HepG2 (cell line): ENCODE results near the gene CPNE8. TPM values are rescaled to one million over a fixed set of nuclear protein-coding genes. Genes with fewer than 3 reads are reported as not detected.

Experiments
- GABPB1 ChIP-seq: IDR thresholded peaks from 2 replicates; pipeline ENCODE4 v1.6.1; 2016; ENCODE audit warnings: mild to moderate bottlenecking, missing genetic modification reagents, moderate library complexity, missing compliant biosample characterization
- HNRNPLL ChIP-seq: fragments of 200-400 bp; formaldehyde crosslinking; IDR thresholded peaks from 2 replicates; pipeline ENCODE4 v1.6.1; 2017; ENCODE audit warnings: mild to moderate bottlenecking, low read depth, low read length; ENCODE audit not compliant: poor library complexity, severe bottlenecking
- MED1 ChIP-seq: sonication (generic); formaldehyde crosslinking; IDR thresholded peaks from 2 replicates; pipeline ENCODE4 v1.4.0; 2020; ENCODE audit warnings: missing genetic modification reagents
- MZF1 ChIP-seq: sonication (generic); formaldehyde crosslinking; IDR thresholded peaks from 2 replicates; pipeline ENCODE4 v1.8.1; 2023; ENCODE audit warnings: mild to moderate bottlenecking, missing genetic modification reagents, borderline replicate concordance
- ONECUT2 ChIP-seq: sonication (generic); formaldehyde crosslinking; IDR thresholded peaks from 2 replicates; pipeline ENCODE4 v1.4.0; 2020; ENCODE audit warnings: missing genetic modification reagents
- PHF8 ChIP-seq: sonication (generic); formaldehyde crosslinking; IDR thresholded peaks from 2 replicates; pipeline ENCODE4 v1.5.0; 2020; ENCODE audit warnings: missing genetic modification reagents
- TAF15 ChIP-seq: fragments of 200-400 bp; formaldehyde crosslinking; IDR thresholded peaks from one replicate; pipeline ENCODE4 v1.6.1; 2018; ENCODE audit warnings: mild to moderate bottlenecking, low read depth, low read length; ENCODE audit not compliant: poor library complexity, severe bottlenecking
- TOE1 ChIP-seq: sonication (generic); formaldehyde crosslinking; IDR thresholded peaks from 2 replicates; pipeline ENCODE4 v1.4.0; 2020; ENCODE audit warnings: mild to moderate bottlenecking, missing genetic modification reagents
- ZBTB21 ChIP-seq: sonication (generic); formaldehyde crosslinking; IDR thresholded peaks from 2 replicates; pipeline ENCODE4 v1.4.0; 2020; ENCODE audit warnings: missing genetic modification reagents
- ZNF281 ChIP-seq: sonication (generic); formaldehyde crosslinking; IDR thresholded peaks from 2 replicates; pipeline ENCODE4 v1.4.0; 2020; ENCODE audit warnings: missing genetic modification reagents, borderline replicate concordance
- ZNF407 ChIP-seq: sonication (generic); formaldehyde crosslinking; IDR thresholded peaks from one replicate; pipeline ENCODE4 v1.5.1; 2020; ENCODE audit warnings: mild to moderate bottlenecking, missing genetic modification reagents; ENCODE audit errors: not compliant biosample characterization
- ZNF446 ChIP-seq: sonication (generic); formaldehyde crosslinking; IDR thresholded peaks from 2 replicates; pipeline ENCODE4 v1.5.0; 2020; ENCODE audit warnings: mild to moderate bottlenecking, missing genetic modification reagents
- ZNF501 ChIP-seq: sonication (generic); formaldehyde crosslinking; IDR thresholded peaks from 2 replicates; pipeline ENCODE4 v1.5.1; 2020; ENCODE audit warnings: mild to moderate bottlenecking, moderate library complexity, missing genetic modification reagents
- ZNF552 ChIP-seq: sonication (generic); formaldehyde crosslinking; IDR thresholded peaks from 2 replicates; pipeline ENCODE4 v1.9.0; 2022; ENCODE audit warnings: missing genetic modification reagents, mild to moderate bottlenecking, borderline replicate concordance
- ZNF691 ChIP-seq: sonication (generic); formaldehyde crosslinking; IDR thresholded peaks from 2 replicates; pipeline ENCODE4 v1.4.0; 2020; ENCODE audit warnings: missing genetic modification reagents, low read depth, mild to moderate bottlenecking, borderline replicate concordance
- ZNF777 ChIP-seq: sonication (generic); formaldehyde crosslinking; IDR thresholded peaks from 2 replicates; pipeline ENCODE4 v1.4.0; 2020; ENCODE audit warnings: missing genetic modification reagents
- ZSCAN12 ChIP-seq: sonication (generic); formaldehyde crosslinking; IDR thresholded peaks from 2 replicates; pipeline ENCODE4 v1.9.0; 2021; ENCODE audit warnings: mild to moderate bottlenecking, missing genetic modification reagents
- polyA plus RNA-seq, 8 experiments: library from polyadenylated mRNA; depleted of rRNA in 3 of 8; stranded (reverse) in 7 of 8; unstranded in 1 of 8; fragments of >200 nt; fragmentation: Illumina TruSeq in 4 of 8; extraction: Trizol in 4 of 8; gene quantifications; 2 replicates each; pipeline versions ENCODE4 v1.2.1 to v1.2.3, GENCODE V29; 2011 to 2016; ENCODE audit warnings: low read depth in 4 of 8, missing spikeins in 1 of 8, mixed read lengths in 1 of 8; ENCODE audit not compliant: insufficient read depth in 1 of 8
- total RNA-seq, 5 experiments: library from RNA; depleted of rRNA; stranded (reverse); fragments of >200 nt; fragmentation: Illumina TruSeq; extraction: Trizol; gene quantifications; 2 replicates each; pipeline ENCODE4 v1.2.3, GENCODE V29; 2016; ENCODE audit warnings: low read depth in 1 of 5

CPNE8 gene
- total and polyA plus RNA-seq, 2 of the 13 experiments (the other 11 are each of a cell fraction or from before 2014, with no cell fraction given): 2.4 to 2.7 TPM

GRCh38 chr12:38905480-38906351, at the start of gene CPNE8 (continued):
- peak; percentile 33 for TF ChIP-seq TAF15
- peak; percentile 46; the same call in 1 of the 2 replicates for TF ChIP-seq ZNF552 (CRISPR knock-in tag)
- TF ChIP-seq MED1 (CRISPR knock-in tag): no peak
- peak; percentile 26; the same call in 1 of the 2 replicates for TF ChIP-seq ONECUT2 (CRISPR knock-in tag)
- TF ChIP-seq ZNF777 (CRISPR knock-in tag): peak; percentile 88
- TF ChIP-seq ZNF407 (CRISPR knock-in tag): peak; percentile 54
- peak; percentile 5; the same call in 1 of the 2 replicates for TF ChIP-seq ZNF281 (CRISPR knock-in tag)
- TF ChIP-seq ZNF691 (CRISPR knock-in tag): no peak
- TF ChIP-seq PHF8 (CRISPR knock-in tag): 0 out of 2 replicates have a peak, but pooled peaks have one; percentile 8
- peak; percentile 9 for TF ChIP-seq HNRNPLL
- TF ChIP-seq ZBTB21 (CRISPR knock-in tag): no peak
- TF ChIP-seq ZSCAN12 (CRISPR knock-in tag): no peak
- no peak for TF ChIP-seq MZF1 (CRISPR knock-in tag)
- no peak for TF ChIP-seq TOE1 (CRISPR knock-in tag)
- no peak for TF ChIP-seq ZNF501 (CRISPR knock-in tag)
- peak; percentile 38; the same call in 1 of the 2 replicates for TF ChIP-seq GABPB1 (CRISPR knock-in tag)
- TF ChIP-seq ZNF446 (CRISPR knock-in tag): no peak
